NCI-H187 (cell line): ENCODE data around the gene PDIA2.
"Not testable (repeated sequence)": the region's sequence is repeated elsewhere in the genome, so short reads cannot be mapped to it uniquely, and the experiment has no call there.

Source experiments
- DNase-seq, 2 experiments: peaks; one replicate each; lab custom pipeline; 2025; lab: John Stamatoyannopoulos, UW

Gene PDIA2

GRCh38 chr16:263944-264343 is 19.0 kb upstream of the PDIA2 start:
- DNase-seq: no peak

DNA sequence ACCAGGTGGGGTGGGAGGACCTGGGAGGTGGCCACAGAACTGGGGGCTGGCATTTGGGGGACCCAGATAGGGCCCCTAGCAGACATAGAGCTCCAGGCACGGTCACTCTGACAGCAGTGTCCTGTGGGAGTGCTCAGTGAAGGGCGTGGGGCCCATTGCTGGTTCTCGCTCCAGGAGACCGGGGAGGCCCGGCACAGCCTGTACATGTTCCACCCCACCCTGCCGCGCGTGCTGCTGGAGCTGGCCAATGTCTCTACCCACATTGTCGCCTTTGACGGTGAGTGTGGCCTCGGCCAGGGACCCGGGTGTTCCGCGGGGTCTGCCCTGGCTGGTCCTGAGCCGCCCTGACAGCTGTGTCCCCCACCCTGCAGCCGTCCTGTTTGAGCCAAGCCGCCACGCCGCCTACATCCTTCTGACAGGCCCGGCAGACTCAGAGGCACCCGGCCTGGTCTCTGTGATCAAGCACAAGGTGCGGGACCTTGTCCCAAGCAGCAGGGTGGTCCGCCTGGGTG is 18.5 kb upstream of the PDIA2 start:
- no peak for DNase-seq

- DNase-seq: no peak
Observed at GRCh38 chr16:265002-265529, 17.9 kb upstream of the PDIA2 start.

GRCh38 chr16:265711-266110 is 17.3 kb upstream of the PDIA2 start:
- no peak for DNase-seq

DNA sequence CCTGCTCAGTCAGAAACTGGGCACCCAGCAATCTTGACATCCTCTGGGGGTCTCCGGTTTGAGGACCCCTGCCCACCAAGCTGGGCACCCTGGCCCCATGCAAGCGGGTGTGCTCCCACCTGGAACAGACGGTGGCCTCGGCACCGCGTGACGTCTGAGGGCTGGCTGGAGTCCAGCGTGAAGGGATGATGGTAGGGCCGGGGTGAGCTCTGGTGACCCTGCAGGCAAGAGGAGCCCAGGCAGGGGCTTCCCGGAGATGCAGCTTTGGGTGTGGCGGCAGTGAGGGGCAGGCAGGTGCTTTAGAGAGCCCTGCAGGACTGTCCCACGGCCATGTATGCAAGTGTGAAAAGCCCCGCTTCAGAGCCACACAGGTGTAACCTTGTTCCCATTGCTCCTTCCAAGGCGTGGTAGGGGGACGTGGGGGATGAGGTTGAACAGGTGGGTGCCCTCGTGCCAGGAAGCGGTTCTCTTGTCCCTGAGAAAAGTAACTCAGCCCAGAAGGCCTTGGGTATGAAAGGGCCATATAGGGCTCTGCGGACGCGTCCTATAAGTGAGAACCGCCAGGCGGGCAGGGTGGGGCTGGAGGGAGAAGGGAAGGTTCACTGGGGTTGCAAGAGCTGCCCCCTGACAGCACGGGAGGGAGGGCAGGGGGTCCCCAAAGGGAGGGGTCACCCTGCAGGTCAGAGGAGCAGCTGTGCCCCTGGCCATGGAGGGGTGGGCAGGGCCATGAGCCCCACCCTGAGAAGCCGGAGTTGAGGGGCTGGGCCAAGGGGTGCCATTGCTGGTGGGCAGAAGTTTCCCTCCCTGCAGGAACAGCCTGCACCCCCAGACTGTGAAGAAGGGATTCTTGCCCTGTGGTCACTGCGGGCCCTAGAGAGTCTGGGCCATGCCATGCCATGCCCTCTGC is 16.5 kb upstream of the PDIA2 start:
- DNase-seq: no peak

- not testable (repeated sequence) for DNase-seq
Observed at GRCh38 chr16:267562-267961, 15.4 kb upstream of the PDIA2 start.

DNA sequence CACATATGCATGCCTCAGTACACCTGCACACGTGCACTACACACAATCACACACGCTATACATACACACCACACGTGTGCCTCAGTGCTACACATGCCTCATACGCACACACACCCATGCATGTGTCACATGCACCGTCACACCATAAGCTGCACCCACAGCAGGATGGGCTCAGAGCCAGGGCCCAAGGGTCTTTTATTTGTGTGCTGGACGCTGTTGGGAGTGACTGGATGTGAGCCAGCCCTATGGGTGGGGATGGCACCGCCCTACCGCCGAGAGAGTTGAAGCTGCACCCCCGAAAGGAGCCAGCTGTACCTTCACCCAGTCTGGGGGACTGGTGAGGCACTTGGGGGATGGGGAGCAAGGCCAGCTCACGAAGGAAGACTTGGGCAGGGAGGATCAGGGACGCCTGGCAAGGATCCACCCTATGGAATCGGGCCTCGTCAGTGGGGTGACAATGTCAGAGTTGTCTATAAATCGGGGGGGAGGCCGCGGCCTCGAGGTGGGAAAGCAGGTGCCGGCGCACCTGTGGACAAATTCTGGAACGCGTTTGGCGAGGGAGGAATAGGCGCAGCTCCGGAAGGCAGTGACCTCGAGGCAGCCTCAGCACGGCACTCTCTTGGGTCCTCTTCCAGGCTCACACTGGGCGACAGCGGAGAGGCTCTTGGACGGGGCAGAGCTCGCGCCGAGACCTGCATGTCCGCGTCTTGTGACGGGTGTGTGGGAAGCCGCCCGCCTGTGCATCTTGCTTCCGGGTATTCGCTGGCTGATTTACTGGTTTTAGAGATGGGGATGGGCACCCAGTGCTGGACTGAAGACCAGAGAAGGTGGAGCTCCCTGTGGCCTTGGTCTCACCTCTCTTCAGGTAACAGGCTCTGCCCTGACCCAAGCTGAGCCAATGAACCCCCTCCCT is 14.6 kb upstream of the PDIA2 start:
- no peak for DNase-seq

DNA sequence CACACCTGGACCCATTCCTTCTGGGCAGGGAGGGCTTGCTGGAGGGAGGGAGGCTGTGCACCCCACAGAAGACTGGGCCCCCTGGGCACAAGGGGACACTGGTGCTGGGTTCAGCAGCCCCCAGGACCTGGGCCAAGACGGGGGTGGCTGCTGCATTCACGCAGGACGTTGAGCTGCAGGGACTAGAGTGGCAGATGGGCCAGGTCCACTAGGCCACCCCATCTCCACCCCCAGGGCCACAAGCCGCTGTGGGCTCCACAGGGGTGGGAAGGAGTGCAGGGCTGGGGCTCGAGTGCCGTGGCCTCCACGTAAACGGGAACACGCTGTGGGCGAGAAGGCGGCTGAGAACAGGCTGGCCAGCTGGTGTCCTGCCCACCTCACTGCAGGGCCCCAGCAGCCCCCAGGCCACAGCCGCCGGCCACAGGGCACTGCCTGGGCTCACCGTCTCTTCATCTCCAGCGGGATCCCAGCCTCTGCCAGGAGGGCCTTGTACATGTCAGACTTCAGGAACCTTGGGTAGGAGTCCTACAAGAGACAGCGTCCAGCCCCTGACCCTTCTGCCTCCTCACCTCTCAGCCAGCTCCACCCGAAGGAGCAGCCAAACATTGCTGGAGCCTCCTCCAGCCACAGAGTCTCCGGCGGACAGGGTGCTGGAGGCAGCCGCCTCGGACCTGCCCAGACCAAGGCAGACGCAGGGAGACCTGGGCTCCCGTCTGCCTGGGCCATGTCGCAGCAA is 13.7 kb upstream of the PDIA2 start:
- no peak for DNase-seq

GRCh38 chr16:270381-271255 is 12.3 kb upstream of the PDIA2 start:
- DNase-seq: no peak

- no peak for DNase-seq
Observed at GRCh38 chr16:272633-273546, 10.1 kb upstream of the PDIA2 start.

GRCh38 chr16:273547-274421 is 9.2 kb upstream of the PDIA2 start:
- no peak for DNase-seq

DNA sequence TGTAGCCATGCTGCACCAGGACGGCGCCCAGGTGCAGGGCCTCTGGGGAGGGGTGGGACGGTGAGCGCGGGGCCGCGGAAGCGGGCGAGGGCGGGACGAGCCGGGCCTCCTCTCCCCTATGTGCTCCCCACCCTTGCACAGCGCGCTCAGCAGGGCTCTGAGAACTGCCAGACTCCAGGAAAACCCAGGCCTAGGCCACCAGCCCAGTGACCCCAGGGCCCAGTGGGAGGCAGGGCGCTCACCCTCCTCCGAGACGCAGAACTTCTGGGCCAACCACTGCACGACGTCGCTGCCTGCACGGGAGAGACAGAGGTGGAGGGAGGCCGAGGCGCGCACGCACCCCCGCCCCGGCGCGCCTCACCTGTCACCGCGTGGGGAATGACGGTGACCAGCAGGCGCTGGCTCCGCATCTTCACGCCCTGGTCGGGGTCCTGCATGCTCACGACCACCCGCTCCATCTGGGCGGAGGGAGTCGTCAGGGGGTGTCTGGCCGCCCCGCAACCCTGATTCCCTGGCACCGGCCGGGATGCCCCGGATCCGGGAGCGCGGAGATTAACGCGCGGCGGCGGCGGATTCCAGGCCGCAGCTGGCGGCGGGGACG is 7.8 kb upstream of the PDIA2 start:
- no peak for DNase-seq

DNA sequence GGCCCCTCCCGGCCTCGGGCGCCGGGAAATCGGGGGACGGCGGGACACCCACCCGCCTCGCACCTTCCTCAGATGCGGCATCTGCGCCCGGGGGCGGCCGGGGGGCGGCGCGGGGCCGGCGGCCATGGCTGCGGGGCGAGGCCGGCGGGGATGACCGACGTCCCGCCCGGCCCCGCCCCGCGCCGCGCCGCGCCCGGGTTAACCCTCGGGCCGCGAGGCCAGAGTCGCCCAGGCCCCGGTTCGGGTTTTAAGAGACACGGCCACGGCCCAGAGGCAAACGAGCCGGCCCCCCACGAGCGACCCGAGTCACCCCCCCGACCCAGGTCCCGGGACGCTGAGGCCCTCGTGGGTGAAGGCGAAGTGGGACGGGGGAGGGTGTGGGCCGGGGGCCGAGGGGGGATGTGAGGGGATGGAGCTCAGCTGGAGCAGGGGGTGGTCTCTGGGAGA is 7.2 kb upstream of the PDIA2 start, which contains the start of gene RGS11:
RGS11 (minus strand) TSS at position 159 of the 447 bp plus-strand sequence; CDS start at position 126, 33 bp downstream.
- no peak for DNase-seq

DNA sequence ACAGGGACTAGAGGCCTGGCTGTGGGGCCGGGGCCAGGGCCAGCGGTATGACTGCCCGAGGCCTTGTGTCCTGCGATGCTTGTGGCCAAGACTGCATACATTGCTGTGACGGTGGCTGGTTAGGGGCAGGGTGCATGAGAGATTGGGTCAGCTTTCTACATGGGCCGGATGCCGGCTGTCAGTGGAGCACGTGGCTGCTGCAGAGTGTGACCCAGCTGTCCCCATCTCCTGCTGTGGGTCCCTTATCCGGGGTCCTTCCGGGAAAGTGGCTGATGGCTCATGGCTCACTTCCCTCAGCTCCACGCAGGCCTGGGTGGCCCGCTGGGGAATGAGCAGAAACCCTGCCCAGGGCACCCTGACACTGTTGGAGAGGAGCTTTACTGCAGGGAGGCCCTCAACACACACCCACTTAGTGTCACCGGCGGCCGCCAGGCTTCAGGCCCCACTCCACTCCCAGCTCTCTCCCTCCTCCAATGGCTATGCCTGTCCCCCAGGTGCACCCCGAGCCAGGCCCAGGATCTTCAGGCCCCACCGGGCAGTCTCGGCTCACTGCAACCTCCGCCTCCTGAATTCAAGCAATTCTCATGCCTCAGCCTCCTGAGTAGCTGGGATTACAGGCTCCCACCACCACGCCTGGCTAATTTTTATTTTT is 6.4 kb upstream of the PDIA2 start:
- no peak for DNase-seq

DNA sequence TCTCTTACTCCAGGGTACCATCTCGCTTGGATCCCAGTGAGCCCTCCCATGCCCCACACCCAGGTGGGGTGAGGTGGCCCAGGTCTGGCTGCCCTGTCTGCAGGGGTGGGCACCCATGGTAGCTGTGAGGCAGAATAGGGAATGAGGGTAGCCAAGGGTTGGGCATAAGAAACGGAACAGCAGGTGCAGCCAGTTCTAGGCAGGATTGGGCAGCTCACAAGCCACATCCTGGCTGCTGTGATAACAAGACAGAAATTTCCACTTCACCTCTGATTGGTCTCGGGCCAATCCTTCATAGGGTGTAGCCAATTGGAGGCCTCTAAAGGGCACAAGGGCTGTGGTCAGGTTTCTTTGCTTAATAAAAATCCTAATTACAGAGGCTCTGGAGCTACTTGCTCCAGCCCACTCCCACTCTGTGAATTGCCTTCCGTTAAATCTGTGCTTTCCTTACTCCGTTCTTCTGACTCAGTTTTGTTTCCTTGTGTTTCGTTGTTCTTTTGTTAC is 4.0 kb upstream of the PDIA2 start:
- no peak for DNase-seq

DNA sequence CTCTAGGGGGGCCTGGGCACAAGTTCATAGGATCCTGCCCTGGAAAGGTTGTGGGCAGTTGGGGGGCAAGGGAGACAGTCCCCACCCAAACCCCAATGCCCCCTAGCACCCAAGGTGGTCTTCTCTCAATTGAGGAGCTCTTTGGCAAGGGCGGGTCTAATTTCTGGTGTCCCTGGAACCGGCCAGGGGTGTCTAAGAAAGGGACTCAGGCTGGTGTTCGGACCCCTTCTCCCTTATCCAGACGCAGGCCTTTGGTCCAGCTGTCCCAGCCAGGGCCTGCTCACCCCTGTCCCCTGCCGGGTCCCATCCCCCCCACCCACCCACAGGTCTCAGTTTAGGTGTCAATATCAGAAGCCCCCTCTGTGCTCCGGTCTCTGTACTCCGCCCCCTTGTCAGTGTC is 3.4 kb upstream of the PDIA2 start:
- DNase-seq: no peak

DNA sequence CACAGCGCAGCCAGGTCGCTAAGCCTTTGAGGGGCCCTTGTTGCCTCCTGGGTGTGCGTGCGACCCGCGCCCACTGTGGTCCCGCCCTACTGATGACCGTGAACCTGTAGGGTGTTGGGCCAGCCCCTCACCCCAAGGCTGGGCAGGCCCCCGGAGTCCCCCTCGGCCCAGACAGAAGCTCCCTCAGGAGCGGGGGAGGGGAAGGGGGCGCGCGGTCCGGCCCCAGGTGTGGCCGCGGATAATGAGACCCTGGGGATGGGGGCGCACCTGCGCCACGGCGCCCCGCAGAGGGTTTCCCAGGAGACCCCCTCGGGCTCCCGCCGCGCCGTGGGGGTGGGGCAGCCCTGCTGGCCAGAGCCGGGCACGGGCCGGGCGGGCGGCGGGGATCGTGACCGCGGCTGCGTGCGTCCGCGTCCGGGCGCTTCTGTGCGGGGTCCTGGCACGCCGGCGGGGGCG is 2.9 kb upstream of the PDIA2 start:
- no peak for DNase-seq
